Measurements from ENCODE around the gene PIH1D1. TPM values are rescaled to one million over a fixed set of nuclear protein-coding genes. Genes with fewer than 3 reads are reported as not detected.

The PIH1D1 gene
- total RNA-seq, 1 donor, result 80.6 TPM

GRCh38 chr19:49423071-49423984, 28.3 kb downstream of the PIH1D1 start, which contains the start of gene PTH2:
TSS of gene PTH2 (minus strand) at chr19:49423441. CDS start at chr19:49423339, 102 bp downstream.
- DNase-seq (ENCODE audit: low read depth), result no peak
- no peak for TF ChIP-seq CTCF (IDR thresholded peaks at IDR 0.05; ENCODE audit: insufficient read depth, low read length)
- peak within 1 kb of the TSS; percentile 6 for H3K4me3 ChIP-seq (ENCODE audit: low read depth, low read length)

- peak overlapping the region; percentile 6 for H3K4me3 ChIP-seq (ENCODE audit: low read depth, low read length)
- peak; percentile 16 for DNase-seq (ENCODE audit: low read depth)
- TF ChIP-seq CTCF (IDR thresholded peaks at IDR 0.05; ENCODE audit: insufficient read depth, low read length), result peak; percentile 33
These were observed 29.1 kb downstream of the PIH1D1 start for GRCh38 chr19:49422407-49423070.

DNA sequence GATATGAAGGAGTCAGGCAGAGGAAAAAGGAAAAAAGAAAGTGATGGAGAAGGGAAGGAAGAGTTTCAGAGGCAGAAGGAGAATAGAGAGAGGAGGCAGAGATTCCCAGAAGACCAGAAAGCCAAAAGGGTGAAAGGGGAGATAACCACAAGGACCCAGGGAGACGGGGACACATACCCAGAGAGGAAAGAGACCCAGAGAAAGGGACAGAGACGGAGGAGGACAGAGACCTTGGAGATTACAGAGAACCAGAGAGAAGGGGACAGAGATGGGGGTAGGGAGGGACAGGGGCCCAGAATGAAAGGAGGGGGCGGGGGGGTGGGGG, 29.8 kb downstream of the PIH1D1 start:
- no peak for DNase-seq (ENCODE audit: low read depth)
- TF ChIP-seq CTCF (IDR thresholded peaks at IDR 0.05; ENCODE audit: insufficient read depth, low read length), result no peak
- no peak overlapping the region for H3K4me3 ChIP-seq (ENCODE audit: low read depth, low read length)

GRCh38 chr19:49421039-49421877, 30.4 kb downstream of the PIH1D1 start:
- DNase-seq (ENCODE audit: low read depth), result peak; percentile 63
- H3K4me3 ChIP-seq (ENCODE audit: low read depth, low read length), result peak overlapping the region; percentile 25
- TF ChIP-seq CTCF (IDR thresholded peaks at IDR 0.05; ENCODE audit: insufficient read depth, low read length), result no peak

- no peak for DNase-seq (ENCODE audit: low read depth)
These were observed 31.4 kb downstream of the PIH1D1 start for GRCh38 chr19:49420227-49420626.

More at GRCh38 chr19:49420227-49420626, 31.4 kb downstream of the PIH1D1 start:
- no peak overlapping the region for H3K4me3 ChIP-seq (ENCODE audit: low read depth, low read length)
- no peak for TF ChIP-seq CTCF (IDR thresholded peaks at IDR 0.05; ENCODE audit: insufficient read depth, low read length)
